ENCODE results near the gene CATSPERZ.
"Not testable (repeated sequence)": the region's sequence is repeated elsewhere in the genome, so short reads cannot be mapped to it uniquely, and the experiment has no call there.

Gene CATSPERZ

DNA sequence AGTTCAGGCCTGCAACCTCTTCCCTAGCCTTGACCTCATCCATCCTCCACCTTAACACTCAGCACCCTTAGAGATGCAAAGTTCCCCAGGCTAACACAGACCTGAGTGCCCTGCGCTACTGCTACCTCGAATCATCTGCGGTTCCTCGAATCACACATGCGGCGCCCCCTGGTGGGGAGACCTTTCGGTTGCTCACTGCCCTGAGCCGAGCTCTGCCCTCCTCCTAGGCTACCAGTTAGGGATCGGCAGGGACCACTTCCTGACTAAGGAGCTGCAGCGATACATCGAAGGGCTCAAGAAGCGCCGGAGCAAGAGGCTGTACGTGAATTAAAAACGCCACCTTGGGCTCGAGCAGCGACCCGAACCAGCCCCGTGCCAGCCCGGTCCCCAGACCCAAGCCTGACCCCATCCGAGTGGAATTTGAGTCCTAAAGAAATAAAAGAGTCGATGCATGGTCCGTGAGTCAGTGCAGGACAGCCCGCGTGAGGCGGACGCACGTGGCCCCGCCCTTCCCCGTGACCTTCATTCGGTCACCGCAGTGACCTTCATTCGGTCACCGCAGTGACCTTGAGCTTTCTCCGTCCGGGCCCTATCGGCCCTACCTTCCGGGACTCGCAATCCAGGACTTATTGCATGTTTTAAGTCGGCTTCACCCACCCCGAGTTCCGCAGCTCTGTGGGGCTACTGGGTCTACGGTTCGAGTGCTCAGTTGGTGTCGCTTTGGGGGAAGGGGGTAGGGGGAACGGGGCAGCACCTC lies 4.3 kb downstream of the CATSPERZ start:
- DNase-seq, result no peak

DNA sequence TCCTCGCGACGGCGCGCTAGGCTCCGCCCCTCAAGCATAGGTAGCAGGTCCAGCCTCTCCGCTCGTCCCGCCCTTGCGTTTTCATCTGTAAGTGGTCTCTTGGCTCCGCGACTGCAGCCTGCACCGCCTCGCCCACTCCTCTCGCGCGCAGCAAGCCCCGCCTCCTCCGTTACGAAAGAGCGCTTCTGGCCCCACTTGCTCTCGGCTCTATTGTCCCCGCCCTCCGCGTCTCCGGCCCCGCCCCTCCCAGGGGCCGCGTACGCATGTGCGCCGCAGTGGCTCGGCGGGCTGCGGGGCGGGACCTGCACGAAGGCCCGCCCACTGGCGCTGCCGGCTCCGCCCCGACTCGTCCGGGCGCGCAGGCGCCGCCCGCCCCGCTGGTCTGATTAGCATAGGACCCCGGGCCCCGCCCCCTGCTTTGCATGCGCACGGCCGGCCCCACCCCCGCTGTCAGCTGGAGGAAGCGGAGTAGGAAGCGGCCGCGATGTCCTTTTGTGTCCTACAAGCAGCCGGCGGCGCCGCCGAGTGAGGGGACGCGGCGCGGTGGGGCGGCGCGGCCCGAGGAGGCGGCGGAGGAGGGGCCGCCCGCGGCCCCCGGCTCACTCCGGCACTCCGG lies 5.0 kb downstream of the CATSPERZ start, which contains the start of gene ESRRA:
Gene ESRRA, plus strand, starts transcription at position 450 of the 616 bp plus-strand sequence. CDS start 1,656 bp downstream, outside the sequence.
- peak; percentile 92 for DNase-seq

DNA sequence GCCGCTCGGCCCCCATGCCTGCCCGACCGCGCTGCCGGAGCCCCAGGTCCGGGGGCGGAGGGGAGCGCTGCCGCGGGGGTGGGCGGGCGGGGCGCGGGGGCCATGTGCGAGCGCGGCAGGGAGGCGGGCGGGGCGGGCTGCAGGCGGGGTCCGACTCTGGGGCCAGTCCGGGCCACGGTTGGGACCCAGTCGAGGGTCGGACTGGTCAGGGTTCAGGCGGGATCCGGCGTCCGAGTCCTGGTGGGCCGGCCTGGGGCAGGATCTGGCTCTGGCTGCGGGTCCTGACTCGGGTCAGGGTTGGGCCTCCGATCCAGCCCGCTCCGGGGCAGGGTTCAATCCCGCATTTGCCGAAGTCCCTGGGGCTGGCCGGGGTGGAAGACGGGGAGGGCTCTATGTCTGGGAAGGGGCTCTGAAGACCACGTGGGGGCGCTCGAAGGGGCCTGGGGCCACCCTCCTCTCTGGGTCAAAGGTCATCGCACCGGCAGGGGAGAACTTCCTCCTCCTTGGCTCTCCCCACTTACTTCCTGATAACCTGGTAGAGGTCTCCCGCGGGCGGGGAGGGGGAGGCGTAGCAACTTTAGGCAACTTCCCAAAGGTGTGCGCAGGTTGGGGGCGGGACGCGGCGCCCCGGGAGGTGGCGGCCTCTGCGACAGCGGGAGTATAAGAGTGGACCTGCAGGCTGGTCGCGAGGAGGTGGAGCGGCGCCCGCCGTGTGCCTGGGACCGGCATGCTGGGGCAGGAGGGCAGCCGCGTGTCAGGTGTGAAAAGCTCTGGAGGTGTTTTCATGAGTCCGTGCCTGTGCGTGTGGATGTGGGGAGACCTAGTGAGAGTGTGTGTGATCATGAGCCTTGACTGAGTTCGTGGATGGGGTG lies 5.8 kb downstream of the CATSPERZ start:
- DNase-seq, result no peak

DNA sequence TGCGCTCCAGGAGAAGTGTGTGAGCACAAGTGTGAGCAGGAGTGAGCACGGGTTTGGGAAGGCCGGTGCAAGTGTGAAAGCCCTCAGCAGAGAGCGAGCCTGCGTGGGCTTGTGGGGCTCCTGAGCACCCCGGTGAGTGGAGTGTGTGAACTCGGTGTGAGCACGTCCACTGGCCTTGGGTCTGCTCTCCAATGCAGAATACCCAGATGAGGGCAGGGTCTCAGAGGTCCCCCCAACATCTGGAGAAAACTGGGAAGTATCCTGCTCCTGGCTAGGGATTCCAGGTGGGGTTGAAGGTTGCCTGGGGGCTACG lies 6.4 kb downstream of the CATSPERZ start:
- DNase-seq, result no peak

DNA sequence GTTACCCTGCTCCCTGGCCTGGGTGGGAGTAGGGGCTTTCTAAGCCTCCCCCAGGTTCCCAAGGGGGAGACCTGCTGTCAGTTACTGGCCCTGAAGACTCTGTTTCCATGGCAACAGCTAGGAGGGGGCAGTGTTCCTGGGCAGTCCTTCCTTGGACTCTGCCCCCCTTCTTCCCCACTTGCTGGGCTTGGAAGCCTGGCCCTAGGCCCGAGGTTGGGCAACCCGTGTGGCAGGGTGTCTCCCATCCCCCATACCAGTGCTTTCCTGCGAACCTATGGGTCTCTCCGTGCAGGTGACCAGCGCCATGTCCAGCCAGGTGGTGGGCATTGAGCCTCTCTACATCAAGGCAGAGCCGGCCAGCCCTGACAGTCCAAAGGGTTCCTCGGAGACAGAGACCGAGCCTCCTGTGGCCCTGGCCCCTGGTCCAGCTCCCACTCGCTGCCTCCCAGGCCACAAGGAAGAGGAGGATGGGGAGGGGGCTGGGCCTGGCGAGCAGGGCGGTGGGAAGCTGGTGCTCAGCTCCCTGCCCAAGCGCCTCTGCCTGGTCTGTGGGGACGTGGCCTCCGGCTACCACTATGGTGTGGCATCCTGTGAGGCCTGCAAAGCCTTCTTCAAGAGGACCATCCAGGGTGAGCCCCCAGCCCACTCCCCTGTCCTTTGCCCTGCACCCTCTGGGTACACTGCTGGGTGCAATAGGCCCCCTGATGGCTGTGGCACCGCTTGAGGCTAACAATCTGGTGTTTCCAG lies 6.9 kb downstream of the CATSPERZ start:
- DNase-seq, result no peak

DNA sequence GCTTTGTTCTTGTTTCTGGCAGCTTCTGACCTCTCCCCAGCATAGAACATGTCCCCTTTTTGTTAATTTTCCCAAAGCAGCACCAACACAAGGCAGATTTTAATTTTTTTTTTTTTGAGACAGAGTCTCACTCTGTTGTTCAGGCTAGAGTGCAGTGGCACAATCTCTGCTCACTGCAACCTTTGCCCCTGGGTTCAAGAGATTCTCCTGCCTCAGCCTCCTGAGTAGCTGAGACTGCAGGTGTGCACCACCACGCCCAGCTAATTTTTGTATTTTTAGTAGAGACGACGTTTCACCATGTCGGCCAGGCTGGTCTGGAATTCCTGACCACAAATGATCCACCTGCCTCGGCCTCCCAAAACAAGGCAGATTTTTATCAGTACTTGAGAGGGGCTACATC lies 7.6 kb downstream of the CATSPERZ start:
- DNase-seq, result not testable (repeated sequence)

DNA sequence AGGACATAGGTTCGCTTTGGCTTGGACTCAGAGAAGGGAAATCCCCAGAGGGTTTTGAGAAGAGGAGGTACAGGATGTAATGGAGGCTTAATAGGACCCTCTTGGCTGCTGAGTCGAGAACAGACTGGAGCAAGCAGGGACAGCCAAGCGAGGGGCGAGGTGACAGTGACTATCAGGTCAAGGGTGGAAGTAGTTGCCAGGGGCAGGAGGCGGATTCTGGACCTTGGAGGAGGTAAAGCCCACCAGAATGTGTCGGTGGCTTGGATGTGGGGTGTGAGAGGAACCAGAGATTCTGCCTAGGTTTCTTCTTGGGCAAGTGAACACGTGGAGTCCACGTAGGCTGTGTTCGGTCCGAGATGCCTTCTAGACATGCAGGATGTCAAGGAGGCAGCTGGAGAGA lies 12.8 kb downstream of the CATSPERZ start:
- DNase-seq, result no peak

DNA sequence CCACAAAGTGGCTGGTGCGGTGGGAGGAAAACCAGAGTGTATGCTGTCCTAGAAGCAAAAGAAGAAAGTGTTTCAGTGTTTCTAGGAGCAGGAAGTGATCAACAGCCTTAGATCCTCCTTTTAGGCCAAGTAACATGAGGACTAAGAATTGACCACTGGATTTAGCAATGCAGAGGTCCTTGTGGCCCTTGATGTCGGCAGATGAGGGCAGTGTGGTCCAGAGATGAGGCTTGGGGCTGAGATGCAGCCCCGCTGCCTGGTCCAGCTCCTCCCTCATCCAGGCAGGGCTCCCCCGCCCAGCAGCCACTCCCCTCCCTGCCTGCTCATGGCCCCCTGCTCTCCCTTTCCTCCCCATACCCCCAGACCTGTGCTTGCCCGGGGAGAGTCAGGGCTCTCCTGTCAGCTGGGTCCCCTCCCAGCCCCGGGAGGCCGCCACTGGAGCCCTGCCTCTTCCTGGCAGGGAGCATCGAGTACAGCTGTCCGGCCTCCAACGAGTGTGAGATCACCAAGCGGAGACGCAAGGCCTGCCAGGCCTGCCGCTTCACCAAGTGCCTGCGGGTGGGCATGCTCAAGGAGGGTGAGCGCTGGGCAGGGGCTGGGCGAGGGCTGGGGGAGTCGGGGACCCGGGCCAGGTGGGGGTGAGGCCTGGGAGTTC lies 13.5 kb downstream of the CATSPERZ start:
- DNase-seq, result no peak

DNA sequence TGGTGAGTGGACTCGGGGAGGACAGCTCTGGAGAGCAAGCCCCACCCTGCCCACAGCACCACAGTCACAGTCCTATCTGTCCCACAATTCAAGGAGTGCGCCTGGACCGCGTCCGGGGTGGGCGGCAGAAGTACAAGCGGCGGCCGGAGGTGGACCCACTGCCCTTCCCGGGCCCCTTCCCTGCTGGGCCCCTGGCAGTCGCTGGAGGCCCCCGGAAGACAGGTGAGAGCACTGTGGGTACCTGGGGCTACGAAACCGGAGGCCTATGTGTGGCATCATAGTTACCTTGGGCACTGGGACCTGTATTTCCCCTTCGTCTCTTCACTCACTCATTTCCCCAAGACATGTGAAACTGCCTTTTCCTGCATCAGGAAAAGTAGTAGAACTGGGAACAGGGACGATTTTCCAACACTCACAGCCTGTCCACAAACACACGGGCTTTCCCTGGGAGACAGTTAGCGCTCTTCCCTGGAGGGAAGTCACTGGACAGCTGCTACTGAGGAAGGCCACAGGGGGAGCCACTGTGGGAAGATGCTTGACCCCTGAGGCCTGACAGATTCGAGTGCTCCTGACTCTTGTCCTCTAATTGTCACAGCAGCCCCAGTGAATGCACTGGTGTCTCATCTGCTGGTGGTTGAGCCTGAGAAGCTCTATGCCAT lies 14.1 kb downstream of the CATSPERZ start:
- no peak for DNase-seq

DNA sequence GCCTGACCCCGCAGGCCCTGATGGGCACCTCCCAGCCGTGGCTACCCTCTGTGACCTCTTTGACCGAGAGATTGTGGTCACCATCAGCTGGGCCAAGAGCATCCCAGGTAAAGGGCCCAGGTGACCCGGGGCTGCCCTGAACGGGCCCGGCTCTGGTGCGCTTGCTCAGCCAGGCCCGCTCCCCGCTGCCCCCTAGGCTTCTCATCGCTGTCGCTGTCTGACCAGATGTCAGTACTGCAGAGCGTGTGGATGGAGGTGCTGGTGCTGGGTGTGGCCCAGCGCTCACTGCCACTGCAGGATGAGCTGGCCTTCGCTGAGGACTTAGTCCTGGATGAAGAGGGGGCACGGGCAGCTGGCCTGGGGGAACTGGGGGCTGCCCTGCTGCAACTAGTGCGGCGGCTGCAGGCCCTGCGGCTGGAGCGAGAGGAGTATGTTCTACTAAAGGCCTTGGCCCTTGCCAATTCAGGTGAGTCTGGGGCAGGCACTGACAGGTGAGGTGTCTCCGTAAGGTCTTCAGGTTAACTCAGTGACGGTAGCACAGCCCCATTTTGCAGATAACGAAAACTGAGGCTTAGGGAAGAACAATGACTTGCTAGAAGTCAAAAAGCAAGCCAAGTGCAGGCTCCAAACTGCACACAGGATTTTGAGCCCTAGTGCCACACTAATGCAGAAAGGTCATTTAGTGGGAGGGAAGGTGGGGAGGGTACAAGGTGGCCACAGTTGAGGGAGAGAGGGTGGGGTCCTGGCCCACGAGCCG lies 14.8 kb downstream of the CATSPERZ start:
- no peak for DNase-seq

DNA sequence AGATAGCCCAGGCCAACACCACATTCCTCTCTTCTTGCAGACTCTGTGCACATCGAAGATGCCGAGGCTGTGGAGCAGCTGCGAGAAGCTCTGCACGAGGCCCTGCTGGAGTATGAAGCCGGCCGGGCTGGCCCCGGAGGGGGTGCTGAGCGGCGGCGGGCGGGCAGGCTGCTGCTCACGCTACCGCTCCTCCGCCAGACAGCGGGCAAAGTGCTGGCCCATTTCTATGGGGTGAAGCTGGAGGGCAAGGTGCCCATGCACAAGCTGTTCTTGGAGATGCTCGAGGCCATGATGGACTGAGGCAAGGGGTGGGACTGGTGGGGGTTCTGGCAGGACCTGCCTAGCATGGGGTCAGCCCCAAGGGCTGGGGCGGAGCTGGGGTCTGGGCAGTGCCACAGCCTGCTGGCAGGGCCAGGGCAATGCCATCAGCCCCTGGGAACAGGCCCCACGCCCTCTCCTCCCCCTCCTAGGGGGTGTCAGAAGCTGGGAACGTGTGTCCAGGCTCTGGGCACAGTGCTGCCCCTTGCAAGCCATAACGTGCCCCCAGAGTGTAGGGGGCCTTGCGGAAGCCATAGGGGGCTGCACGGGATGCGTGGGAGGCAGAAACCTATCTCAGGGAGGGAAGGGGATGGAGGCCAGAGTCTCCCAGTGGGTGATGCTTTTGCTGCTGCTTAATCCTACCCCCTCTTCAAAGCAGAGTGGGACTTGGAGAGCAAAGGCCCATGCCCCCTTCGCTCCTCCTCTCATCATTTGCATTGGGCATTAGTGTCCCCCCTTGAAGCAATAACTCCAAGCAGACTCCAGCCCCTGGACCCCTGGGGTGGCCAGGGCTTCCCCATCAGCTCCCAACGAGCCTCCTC lies 15.7 kb downstream of the CATSPERZ start:
- DNase-seq, result not testable (repeated sequence)

DNA sequence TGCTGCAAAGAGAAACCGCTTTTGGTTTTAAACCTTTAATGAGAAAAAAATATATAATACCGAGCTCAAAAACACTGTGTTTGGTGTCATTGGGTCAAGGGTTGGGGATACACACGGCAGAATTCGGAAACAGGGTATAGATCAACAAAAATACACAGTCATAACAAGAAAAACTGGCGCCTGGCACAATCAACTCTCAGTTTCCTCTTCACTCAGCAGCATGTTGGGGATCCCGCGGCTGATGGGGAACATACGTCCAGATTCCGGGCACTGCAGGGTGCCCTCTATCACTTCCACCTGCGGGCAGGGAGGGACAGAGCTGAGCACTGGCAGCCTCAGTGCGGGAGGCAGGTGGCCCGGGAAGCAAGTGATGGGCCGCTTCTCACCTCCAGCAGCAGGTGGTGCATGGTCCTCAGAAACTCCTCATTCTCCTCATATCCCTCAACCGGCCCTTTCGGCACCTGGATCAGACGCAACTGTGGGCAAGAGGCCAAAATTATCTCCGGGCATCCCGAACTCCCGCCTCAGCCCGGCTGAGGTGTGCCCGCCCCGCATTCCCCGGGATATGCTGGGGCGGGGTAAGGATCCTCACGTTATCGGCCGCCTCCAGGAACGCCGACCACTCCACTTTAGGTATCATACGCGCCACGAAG lies 16.6 kb downstream of the CATSPERZ start:
- DNase-seq, result no peak

DNA sequence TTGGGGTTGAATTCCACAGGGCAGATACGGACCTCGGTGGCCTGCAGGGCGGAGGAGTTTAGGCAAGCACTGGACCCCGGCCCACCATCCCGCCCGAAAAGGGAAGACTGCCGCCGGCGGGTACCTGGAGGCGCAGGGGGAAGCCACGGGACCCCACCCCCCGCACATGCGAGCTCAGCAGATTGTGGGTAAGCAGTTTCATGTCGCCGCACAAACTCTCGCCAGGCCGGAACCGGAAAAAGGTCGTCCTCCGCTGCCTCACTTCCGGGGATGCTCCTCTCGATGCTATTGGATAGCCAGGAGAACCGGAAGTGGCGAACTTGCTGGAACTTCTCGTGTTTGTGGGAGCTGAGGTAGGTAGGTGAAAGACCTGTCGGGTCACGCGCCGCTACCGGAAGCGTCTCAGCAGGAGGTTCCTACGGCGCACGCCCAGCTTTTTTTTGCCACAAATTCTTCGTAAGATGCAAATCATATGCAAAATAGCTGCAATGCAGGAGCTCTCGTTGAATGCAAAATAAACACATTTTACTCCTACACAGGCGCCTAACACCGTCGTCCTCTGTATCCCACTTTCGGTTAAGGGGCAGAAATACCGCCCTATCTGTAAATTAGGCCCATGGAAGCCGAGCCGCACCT lies 17.3 kb downstream of the CATSPERZ start, which contains the start of gene TRMT112:
Gene TRMT112, minus strand, starts transcription at position 235 of the 636 bp plus-strand sequence. Its CDS starts 33 bp downstream, at position 202.
- DNase-seq, result no peak

DNA sequence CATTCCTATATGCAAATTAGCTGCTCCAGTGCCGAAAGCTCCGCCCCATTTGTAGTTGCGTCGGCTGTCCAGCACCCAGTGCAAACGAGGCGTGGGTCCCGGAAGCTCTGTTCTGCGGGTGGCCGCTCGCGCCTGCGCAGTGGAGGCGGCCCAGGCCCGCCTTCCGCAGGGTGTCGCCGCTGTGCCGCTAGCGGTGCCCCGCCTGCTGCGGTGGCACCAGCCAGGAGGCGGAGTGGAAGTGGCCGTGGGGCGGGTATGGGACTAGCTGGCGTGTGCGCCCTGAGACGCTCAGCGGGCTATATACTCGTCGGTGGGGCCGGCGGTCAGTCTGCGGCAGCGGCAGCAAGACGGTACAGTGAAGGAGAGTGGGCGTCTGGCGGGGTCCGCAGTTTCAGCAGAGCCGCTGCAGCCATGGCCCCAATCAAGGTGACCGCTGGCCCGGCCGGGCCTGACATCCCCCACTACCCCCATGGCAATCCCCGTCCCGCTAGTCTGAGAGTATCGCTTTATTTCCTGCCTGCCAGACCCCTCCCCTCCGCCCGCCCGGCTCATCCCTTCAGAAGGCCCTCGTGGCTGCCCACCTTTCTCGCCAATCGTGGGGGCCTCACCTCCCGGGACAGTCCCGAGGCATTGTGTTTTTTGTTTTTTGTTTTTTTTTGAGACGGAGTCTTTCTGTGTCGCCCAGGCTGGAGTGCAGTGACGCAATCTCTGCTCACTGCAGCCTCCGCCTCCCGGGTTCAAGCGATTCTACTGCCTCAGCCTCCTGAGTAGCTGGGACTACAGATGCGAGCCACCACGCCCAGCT lies 18.0 kb downstream of the CATSPERZ start, which contains the start of gene PRDX5:
Gene PRDX5, plus strand, starts transcription at position 161 of the 805 bp plus-strand sequence. Its CDS starts 95 bp downstream, at position 256.
- peak; percentile 82 for DNase-seq

DNA sequence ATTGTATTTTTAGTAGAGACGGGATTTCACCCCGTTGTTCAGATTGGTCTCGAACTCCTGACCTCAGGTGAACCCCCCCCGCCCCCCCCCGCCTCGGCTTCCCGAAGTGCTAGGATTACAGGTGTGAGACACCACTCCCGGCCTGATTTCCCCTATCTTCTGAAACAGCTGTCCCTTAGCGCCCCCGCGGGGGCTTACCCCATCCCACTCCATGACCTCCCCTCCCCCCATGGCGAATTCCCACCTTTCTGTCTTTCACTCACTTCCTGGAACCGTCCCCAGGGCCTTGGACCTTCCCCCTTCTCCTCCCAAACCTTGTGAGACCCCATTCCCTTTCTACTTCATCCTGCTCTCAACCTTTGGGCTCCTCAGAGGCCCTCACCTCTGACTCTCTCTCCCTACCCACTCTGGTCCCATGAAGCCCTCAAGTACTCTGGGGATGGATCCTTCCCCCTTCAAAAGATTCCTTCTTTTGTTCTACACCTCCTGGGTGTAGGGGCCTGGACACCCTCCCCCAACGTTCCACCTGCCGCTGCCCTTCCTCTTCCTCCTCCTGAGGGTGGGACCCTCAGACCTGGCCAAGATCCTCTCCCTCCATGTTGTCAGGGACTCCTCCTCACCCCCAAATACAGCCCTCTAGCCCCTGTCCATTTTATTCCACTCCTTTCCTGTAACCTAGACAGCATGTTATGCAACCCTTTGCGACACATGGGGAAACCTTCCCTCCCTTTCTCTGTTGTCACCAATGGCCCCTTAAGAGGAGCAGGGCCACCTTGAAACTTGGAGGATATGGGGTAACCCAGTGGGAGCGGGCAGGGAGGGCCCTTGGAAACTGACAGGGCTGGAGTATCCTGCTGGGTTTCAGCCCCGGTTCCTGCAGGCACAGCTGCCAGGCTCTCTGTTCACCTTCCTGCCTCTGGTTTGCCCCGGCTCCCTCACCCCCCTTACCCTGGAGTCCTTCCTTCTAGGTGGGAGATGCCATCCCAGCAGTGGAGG lies 18.9 kb downstream of the CATSPERZ start:
- DNase-seq, result no peak

DNA sequence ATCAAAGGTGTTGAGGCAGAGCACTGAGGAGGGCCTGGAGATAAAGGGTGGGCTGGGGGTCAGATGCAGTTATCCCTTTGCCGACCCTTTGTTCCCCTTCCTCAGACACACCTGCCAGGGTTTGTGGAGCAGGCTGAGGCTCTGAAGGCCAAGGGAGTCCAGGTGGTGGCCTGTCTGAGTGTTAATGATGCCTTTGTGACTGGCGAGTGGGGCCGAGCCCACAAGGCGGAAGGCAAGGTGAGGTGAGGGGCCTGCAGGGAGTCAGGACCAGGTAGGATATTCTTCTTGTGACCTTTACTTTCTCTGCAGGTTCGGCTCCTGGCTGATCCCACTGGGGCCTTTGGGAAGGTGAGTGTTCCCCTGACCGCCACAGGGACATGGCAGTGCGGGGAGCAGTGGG lies 20.4 kb downstream of the CATSPERZ start:
- DNase-seq, result no peak
